ENCODE data around the gene USP1.

Gene USP1

GRCh38 chr1:62436466-62437272, at the start of gene USP1:
Gene USP1 (plus strand): TSS chr1:62437049. CDS start chr1:62439868, 2,819 bp downstream.
- Histone ChIP-seq H3K4me1 (ENCODE audit: low read length) (0 out of 2 replicates have a peak, but pooled peaks cover 13% of the 10 kb centered on the region), H3K79me2 (ENCODE audit: low read length) (peaks cover 51% of the 10 kb centered on the region), H3K4me3 (ENCODE audit: low read length) (peak within 1 kb of the TSS; percentile 79), H3K9ac (ENCODE audit: low read length) (peak within 1 kb of the TSS; percentile 99), H4K20me1 (ENCODE audit: insufficient read depth, low read length) (peaks cover 25% of the 10 kb centered on the region), H3K9me3 (replicated peaks; ENCODE audit: insufficient read depth, low read length) (no peaks in the 10 kb centered on the region), H2AFZ (ENCODE audit: low read length) (peak within 1 kb of the TSS; percentile 94), H3K36me3 (replicated peaks; ENCODE audit: insufficient read depth, low read length) (peaks cover 5% of the 10 kb centered on the region; the same call in 1 of the 2 replicates), H3K27ac (ENCODE audit: low read length) (peak within 1 kb of the TSS; percentile 100), H3K4me2 (ENCODE audit: low read depth, low read length) (peak within 1 kb of the TSS; percentile 89), H3K9me2 (replicated peaks; ENCODE audit: insufficient read depth, low read length) (no peaks in the 10 kb centered on the region), H3K27me3 (replicated peaks; ENCODE audit: insufficient read depth, low read length) (no peaks in the 10 kb centered on the region), H3F3A (ENCODE audit: insufficient read depth, low read length) (peaks cover 21% of the 10 kb centered on the region)
- TF ChIP-seq EZH2 (optimal IDR thresholded peaks at IDR 0.05; ENCODE audit: low read depth, low read length): no peak
- TF ChIP-seq CTCF (IDR thresholded peaks at IDR 0.05; ENCODE audit: low read length): no peak
- no peak for TF ChIP-seq EZH2phosphoT487 (IDR thresholded peaks at IDR 0.05; ENCODE audit: low read length)
- DNase-seq: peak; percentile 99

GRCh38 chr1:62389531-62389930, 47.3 kb upstream of the USP1 start:
- no peak for TF ChIP-seq EZH2phosphoT487 (IDR thresholded peaks at IDR 0.05; ENCODE audit: low read length)
- no peak for TF ChIP-seq EZH2 (optimal IDR thresholded peaks at IDR 0.05; ENCODE audit: low read depth, low read length)
- no peak for TF ChIP-seq CTCF (IDR thresholded peaks at IDR 0.05; ENCODE audit: low read length)
- Histone ChIP-seq H3K4me3 (ENCODE audit: low read length) (no peak overlapping the region), H3K9ac (ENCODE audit: low read length) (no peak overlapping the region)

GRCh38 chr1:62390071-62390470, 46.8 kb upstream of the USP1 start:
- H4K20me1 ChIP-seq (ENCODE audit: insufficient read depth, low read length): no peaks in the 10 kb centered on the region
- H3K27me3 ChIP-seq (replicated peaks; ENCODE audit: insufficient read depth, low read length): no peaks in the 10 kb centered on the region
- H3K9ac ChIP-seq (ENCODE audit: low read length): no peak overlapping the region
- H3K4me3 ChIP-seq (ENCODE audit: low read length): no peak overlapping the region
- no peaks in the 10 kb centered on the region for H3K4me1 ChIP-seq (ENCODE audit: low read length)
- H3K9me3 ChIP-seq (replicated peaks; ENCODE audit: insufficient read depth, low read length): no peaks in the 10 kb centered on the region
- H3K79me2 ChIP-seq (ENCODE audit: low read length): no peaks in the 10 kb centered on the region
- H3F3A ChIP-seq (ENCODE audit: insufficient read depth, low read length): no peaks in the 10 kb centered on the region
- H3K36me3 ChIP-seq (replicated peaks; ENCODE audit: insufficient read depth, low read length): no peaks in the 10 kb centered on the region
- no peak for TF ChIP-seq EZH2 (optimal IDR thresholded peaks at IDR 0.05; ENCODE audit: low read depth, low read length)
- no peak for TF ChIP-seq EZH2phosphoT487 (IDR thresholded peaks at IDR 0.05; ENCODE audit: low read length)
- no peak for TF ChIP-seq CTCF (IDR thresholded peaks at IDR 0.05; ENCODE audit: low read length)
- no peaks in the 10 kb centered on the region for H3K9me2 ChIP-seq (replicated peaks; ENCODE audit: insufficient read depth, low read length)
- H3K4me2 ChIP-seq (ENCODE audit: low read depth, low read length): no peak overlapping the region
- no peak for DNase-seq
- H3K27ac ChIP-seq (ENCODE audit: low read length): no peak overlapping the region
- no peak overlapping the region for H2AFZ ChIP-seq (ENCODE audit: low read length)

More at GRCh38 chr1:62389531-62389930, 47.3 kb upstream of the USP1 start:
- Histone ChIP-seq H2AFZ (ENCODE audit: low read length) (no peak overlapping the region), H3K27me3 (replicated peaks; ENCODE audit: insufficient read depth, low read length) (no peaks in the 10 kb centered on the region), H4K20me1 (ENCODE audit: insufficient read depth, low read length) (no peaks in the 10 kb centered on the region), H3K9me2 (replicated peaks; ENCODE audit: insufficient read depth, low read length) (no peaks in the 10 kb centered on the region), H3K9me3 (replicated peaks; ENCODE audit: insufficient read depth, low read length) (no peaks in the 10 kb centered on the region), H3K4me1 (ENCODE audit: low read length) (no peaks in the 10 kb centered on the region), H3F3A (ENCODE audit: insufficient read depth, low read length) (no peaks in the 10 kb centered on the region), H3K36me3 (replicated peaks; ENCODE audit: insufficient read depth, low read length) (no peaks in the 10 kb centered on the region), H3K79me2 (ENCODE audit: low read length) (no peaks in the 10 kb centered on the region), H3K4me2 (ENCODE audit: low read depth, low read length) (no peak overlapping the region), H3K27ac (ENCODE audit: low read length) (no peak overlapping the region)
- no peak for DNase-seq
